Hypothalamus (tissue), 51 donors: ENCODE results near the gene DNAJB2.
"Not testable (repeated sequence)": the region's sequence is repeated elsewhere in the genome, so short reads cannot be mapped to it uniquely, and the experiment has no call there.

Experiments
- DNase-seq, 51 donors: peaks; one replicate each; lab custom pipeline; 2025; lab: John Stamatoyannopoulos, UW

DNAJB2 gene

DNA sequence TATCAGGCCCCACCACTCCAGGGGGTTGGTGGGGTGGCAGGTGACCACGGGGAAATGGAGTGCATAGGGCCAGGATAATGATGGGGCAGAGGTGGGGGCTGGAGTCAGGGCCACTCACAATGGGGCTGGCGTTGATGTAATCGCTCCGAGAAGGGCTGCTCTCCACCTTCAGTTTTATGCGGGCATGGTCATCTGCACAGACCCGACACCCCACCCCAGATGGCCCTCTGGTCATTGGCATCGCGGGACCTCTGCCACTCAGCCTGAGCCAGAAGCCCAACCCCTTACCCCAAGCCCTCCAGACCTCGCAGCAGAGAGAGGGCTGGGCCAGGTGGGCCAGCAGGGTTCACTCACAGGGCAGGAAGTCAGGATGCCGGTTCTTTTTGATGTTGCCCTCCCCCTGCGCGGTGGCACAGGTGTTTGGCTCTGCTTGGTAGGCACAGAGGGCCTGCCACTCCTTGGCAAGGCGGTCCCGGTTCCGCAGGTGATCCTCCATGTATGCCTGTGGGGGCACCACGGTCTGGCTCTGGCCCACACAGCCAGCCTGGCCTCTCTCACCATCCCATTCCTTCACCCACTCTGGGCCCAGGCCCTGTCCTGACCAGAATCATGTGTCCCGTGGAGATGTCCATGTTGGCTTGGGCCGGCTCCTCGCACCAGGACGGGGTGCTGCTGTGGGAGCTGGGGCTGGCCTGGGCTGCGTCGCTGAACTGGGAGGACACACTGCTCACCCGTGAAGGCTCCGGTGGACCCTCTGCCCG lies 17.6 kb downstream of the DNAJB2 start:
- DNase-seq, result no peak

DNA sequence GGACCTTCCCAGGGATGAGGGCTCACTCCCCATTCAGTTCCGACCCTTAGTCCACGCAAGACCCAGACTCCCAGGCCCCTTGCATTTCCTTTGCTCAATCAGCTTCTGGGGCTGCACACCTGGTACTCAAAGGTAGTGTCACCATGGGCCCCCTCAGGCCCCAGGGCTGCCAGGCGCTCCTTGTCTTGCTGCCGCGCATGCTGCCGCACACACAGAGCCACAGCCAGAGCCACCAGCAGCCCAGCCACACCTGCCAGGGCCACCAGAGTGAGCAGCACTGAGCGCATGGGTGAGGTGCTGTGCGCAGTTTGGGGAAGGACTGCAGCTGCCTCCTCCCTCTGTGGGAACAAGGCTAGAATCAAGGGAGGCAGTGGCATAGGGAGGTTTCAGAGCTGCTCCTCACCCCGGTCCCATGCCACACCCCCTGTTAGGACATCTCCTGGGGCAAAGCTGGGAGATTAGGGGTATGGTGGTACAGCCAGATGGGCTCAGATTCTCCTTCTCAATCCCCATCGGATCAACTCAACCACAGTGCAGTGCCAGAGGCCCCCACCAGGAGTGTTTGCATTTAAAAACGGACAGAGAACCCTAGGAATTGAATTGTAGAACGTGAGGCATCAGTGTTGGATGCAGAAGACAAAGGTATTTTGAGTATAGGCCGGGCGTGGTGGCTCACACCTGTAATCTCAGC lies 18.7 kb downstream of the DNAJB2 start:
- DNase-seq, result no peak

- DNase-seq, result peak in 48 of 51 donors; percentile 35 to 92 (median 77)
Measured at GRCh38 chr2:219298759-219299371, 19.7 kb downstream of the DNAJB2 start.

DNA sequence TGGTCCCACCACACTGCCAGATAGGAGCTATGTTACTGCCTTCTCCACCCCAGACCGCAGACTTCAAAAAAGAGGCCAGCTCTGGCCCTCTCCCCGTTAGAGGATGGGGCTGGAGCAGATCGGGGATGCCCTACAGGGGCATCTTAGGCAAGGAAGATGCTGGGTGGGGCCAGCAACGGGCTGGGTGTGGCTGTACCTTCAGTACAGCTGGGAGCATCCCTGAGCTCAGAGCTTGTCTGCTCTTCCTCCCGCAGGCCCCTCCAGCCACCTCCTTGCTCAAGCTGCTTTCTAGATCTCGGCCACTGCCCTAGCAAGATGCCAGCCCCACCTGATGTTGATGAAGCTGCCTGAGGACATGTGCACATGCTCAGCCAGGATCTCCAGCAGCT lies 20.2 kb downstream of the DNAJB2 start:
- DNase-seq, result no peak

GRCh38 chr2:219300022-219300421 lies 20.9 kb downstream of the DNAJB2 start:
- no peak for DNase-seq

DNA sequence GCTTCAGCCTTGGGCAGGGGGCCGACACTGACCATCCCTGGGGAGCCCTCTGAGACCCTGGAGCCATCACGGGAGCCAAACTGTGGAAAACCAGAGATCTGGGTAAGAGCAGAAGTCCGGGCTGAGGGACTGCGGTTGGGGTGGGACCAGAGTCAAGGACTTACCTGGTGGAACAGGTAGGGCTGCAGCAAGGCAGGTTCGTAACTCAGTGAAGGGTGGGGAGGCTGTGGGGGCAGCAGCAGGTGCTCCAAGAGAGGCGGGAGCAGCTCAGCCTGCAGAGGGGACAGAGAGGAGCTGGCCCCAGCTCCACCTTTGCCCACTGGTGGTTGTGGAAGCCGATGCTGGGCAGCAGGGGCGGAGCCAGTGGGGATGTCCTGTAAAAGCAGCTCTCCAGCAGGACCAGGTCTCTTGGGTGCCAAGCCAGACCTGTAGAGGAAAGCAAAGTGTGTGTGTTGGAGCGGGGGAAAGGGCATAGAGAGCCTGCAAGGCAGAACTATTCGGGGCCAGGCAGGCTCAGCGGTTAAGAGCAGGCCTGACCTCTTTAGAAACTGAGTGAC lies 23.3 kb downstream of the DNAJB2 start:
- no peak for DNase-seq

- DNase-seq, result no peak
Measured at GRCh38 chr2:219304223-219304622, 25.1 kb downstream of the DNAJB2 start.

DNA sequence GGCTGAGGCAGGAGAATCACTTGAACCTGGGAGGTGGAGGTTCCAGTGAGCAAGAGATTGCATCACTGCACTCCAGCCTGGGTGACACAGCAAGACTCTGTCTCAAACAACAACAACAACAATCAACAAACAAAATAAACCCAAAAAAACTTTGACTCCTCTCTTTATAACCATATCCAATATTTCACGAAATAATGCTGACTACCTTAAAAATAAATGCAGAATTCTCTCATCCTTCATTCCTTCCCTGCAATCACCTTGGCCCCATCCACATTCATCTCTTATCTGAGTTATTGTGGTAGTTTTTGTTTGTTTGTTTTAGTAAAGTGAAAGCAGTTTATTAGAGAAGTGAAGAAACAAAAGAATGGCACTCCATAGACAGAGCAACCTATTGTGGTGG lies 26.9 kb downstream of the DNAJB2 start:
- no peak for DNase-seq

DNA sequence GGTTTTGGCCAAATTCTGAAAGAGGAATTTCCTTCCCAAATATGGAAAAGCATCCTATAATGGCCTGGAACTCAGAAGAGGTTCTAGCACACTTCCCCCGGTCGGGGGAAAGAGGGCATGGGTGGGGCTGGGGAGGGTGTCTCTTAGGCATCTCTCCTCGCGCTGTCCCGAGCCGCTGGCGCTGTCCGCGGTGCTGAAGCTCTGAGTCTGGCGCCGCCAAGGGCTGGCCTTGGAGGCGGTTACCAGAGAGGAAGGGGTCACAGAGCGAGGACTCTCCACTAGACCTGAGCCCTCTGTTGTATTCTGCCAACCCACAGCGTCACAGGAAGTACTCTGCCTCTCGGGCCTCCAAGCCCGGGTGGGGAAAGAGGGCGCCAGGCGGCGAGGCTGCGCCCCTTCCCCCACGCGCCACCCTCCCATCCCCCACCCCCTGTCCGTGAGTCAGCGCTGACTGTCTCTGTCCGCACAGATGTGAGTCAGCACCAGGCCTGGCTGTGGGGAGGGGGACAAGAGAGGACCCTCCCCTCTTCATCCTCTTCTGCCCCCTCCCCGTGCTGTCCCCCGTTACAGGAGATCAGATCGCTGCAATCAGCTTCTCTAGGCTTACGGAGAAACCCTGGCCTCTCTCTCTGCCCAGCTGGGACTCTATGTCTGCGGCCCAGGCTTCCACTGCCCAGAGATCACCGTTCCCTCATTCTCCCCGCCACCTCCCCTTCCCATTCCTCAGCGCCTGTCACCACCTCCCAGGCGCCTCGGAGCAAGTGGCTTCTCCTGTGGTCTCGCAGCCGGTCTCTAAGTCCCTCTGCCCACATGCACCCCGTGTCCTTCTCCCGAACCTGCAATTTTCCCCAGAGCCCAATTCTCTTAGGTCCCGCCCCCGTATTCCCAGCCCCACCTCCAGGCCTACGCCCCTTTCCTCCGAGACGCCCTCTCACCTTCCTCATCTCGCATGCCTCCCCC lies 29.3 kb downstream of the DNAJB2 start:
- DNase-seq, result peak in 20 of 51 donors; percentile 8 to 73 (median 34)

- peak in 20 of 51 donors; percentile 17 to 69 (median 46) for DNase-seq
Measured at GRCh38 chr2:219309278-219309677, 30.1 kb downstream of the DNAJB2 start, which contains the start of gene PTPRN. PTPRN (minus strand) TSS chr2:219309401; CDS start chr2:219309332, 69 bp downstream.

DNA sequence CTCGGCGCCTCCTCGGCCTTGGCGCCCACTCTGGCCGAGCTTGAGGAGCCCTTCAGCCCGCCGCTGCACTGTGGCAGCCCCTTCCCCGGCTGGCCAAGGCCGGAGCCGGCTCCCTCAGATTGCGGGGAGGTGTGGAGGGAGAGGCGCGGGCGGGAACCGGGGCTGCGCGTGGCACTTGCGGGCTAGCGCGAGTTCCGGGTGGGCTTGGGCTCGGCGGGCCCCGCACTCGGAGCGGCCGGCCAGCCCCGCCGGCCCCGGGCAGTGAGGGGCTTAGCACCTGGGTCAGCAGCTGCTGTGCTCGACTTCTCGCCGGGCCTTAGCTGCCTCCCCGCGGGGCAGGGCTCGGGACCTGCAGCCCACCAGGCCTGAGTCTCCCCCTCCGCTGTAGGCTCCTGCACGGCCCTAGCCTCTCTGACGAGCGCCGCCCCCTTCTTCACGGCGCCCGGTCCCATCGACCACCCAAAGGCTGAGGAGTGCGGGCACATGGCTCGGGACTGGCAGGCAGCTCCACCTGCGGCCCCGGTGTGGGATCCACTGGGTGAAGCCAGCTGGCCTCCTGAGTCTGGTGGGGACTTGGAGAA lies 33.6 kb downstream of the DNAJB2 start:
- not testable (repeated sequence) for DNase-seq

DNA sequence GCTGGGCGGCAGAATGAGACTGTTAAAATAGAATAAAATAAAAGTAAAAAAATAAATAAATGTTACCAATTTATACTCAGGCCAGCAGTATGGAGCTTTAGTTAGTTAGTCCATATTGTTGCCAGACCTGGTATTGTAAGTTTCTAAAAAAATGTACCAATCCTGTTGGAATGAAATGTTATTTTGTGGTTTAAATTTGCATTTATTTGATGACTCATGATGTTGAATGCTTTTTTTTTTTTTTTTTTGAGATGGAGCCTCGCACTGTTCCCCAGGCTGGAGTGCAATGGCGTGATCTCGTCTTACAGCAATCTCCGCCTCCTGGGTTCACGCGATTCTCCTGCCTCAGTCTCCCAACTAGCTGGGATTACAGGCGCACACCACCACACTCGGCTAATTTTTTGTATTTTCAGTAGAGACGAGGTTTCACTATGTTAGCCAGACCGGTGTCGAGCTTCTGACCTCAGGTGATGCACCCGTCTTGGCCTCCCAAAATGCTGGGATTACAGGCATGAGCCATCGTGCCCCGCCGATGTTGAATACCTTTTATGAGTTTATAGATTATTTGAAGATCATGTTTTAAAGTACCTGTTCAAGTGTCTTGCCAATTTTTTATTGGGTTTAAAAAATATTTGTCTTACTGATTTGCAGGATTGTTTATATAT lies 35.8 kb downstream of the DNAJB2 start:
- DNase-seq, result no peak

DNA sequence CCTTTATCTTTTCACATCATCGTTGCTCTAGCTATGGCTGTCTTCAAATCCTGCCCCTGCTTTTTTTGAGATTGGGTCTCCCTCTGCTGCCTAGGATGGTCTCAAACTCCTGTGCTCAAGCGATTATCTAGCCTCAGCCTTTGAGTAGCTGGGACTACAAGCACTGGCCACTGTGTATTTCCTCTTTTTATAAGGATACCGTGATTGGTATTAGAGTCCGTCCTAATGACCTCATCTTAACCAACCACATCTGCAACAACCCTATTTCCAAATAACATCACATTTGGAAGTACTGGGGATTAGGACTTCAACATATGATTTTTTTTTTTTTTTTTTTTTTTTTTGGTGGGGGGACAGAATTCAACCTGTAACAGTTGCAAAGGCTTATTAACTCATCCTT lies 44.3 kb downstream of the DNAJB2 start:
- no peak for DNase-seq

DNA sequence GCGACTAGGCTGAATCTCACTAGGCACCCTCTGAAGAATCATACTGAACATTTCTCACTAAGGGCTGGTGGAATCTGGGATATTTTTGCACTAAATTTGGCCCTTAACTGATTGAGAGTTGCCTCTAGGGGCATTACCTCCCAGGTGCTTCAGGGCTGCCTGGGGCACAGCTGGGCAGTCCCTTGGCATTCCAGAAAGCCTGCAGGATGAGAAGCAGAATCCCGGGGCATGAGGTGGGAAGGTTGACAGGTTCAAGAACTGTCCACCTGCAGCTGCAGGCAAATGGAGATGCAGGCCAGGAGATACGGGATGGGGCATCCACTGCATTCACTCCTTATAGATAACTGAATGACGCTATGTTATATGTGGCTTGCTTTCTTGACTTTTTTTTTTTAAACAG lies 46.0 kb downstream of the DNAJB2 start:
- no peak for DNase-seq

GRCh38 chr2:219325657-219326315 lies 46.6 kb downstream of the DNAJB2 start:
- DNase-seq, result no peak

DNA sequence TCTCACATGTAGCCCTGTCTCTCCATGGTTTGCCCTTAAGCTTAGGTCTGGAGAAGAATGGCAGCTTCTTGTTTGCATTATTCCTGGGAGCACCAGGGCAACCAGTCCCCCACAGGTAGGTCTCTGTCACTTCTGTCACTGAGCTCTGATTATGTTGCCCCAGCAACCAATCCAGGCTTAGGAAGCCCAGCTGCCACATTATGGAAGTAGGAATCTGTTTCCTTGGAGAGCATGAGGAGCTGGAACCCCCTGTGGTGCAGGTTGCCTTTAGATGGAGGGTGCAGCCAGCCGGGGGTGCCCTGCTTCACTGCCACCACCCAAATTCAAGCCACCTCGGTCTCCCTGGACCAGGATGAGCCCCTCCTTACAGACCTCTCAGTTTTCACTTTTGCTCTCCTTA lies 48.6 kb downstream of the DNAJB2 start:
- DNase-seq, result peak in 2 of 51 donors; percentile 2 to 11

- peak in 10 of 51 donors; percentile 5 to 49 (median 29) for DNase-seq
Measured at GRCh38 chr2:219331560-219332213, 52.5 kb downstream of the DNAJB2 start.

DNA sequence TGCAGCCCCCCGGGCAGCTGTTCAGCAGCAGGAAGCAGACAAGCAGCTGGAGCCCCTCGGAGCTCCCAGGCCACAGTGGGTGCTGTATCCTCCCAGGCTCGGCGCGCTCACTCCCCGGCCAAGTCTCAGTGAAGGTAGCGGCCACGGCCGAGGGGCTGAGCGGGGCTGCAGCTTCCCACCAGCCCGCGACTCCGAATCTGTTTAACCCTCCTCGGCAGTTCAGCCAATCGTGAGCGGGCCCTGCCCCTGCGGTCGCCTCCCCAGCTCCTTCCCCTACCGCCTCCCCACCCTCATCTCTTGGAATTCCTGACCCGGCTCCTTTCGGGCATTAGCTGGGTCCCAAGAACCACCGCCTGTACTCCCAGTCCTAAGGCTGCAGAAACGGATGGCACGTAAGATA lies 53.4 kb downstream of the DNAJB2 start, which contains the start of gene RESP18:
RESP18 (minus strand) TSS at position 203 of the 400 bp plus-strand sequence.
- DNase-seq, result no peak
